GF-D8 (cell line): ENCODE data around the gene MTREX.

ENCODE experiments used
- DNase-seq: peaks from one replicate; lab custom pipeline; 2025; lab: John Stamatoyannopoulos, UW

MTREX gene

DNA sequence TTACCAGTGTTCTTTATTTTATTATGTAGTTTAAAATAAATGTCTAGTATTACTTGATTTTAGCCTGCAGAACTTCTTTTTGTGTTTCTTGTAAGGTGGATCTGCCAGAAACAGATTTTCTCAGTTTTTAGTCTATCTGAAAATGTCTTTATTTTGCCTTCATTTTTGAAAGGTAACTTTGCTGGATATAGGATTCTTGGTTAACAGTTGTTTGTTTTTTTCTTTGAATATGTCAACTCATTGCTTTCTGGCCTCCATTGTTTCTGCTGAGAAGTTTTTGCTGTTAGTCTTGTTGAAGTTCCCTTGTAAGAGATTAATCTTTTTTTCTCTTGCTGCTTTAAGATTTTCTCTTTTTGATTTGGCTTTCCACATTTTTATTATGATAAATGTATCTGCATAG, 75.5 kb downstream of the MTREX start:
- no peak for DNase-seq

GRCh38 chr5:55384072-55384471, 76.3 kb downstream of the MTREX start:
- DNase-seq: no peak

DNA sequence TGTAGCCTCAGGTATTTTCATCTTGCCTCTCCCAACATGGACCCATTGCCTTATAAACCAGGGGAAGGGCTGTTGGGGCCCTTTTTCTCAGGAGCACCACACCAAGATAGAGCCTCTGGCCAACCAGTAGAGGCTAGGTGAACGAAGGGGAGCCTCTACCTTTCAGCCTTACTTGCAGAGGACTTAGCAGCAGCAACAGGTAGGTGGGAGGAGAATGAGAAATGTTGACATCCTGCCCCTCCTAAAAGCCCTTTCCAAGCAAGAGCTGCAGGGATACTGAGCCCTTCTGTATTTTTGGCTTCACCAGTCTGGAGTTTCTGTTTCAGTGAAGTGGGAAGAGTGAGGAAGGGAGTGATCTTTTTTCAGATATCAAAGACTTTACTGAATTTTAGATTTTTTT, 77.4 kb downstream of the MTREX start:
- DNase-seq: no peak

GRCh38 chr5:55385846-55386245, 78.1 kb downstream of the MTREX start:
- no peak for DNase-seq

- no peak for DNase-seq
Observed at GRCh38 chr5:55386356-55386755, 78.6 kb downstream of the MTREX start.

DNA sequence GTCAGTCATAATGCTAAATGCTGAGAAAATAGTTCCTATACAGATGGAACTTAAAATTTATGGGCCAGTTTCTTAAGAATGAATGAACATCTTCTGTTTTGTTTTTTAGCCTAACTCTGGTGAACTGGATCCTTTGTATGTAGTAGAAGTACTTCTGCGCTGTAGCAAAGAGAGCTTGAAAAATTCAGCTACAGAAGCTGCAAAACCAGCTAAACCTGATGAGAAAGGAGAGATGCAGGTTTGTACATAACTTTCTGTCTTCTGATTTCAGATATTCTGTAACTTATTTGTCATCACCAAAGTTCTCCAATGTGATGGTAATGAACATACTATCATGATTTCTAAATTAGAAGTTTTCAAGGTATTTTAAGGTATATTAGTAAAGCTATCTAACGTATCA, 80.1 kb downstream of the MTREX start:
- no peak for DNase-seq

- no peak for DNase-seq
Observed at GRCh38 chr5:55391707-55392106, 83.9 kb downstream of the MTREX start.

DNA sequence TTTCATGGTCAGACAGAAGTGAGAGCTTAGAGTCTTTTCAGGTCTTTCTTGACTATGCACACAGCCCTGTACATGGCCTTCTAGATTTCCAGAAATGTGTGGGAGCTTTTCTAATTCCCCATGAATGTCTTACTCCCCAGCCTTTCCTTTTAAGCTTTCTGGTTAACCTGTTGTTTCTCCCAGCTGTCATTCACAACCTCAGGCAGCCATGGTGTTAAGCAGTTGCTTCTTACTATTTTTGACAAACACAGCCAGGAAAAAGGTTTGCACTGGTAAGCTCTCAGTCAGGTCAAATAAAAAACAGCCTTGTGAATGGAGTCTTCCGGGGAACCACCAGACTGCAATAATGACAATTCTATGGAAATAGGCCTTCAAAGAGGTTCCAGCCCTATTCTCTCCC, 84.9 kb downstream of the MTREX start:
- DNase-seq: no peak

DNA sequence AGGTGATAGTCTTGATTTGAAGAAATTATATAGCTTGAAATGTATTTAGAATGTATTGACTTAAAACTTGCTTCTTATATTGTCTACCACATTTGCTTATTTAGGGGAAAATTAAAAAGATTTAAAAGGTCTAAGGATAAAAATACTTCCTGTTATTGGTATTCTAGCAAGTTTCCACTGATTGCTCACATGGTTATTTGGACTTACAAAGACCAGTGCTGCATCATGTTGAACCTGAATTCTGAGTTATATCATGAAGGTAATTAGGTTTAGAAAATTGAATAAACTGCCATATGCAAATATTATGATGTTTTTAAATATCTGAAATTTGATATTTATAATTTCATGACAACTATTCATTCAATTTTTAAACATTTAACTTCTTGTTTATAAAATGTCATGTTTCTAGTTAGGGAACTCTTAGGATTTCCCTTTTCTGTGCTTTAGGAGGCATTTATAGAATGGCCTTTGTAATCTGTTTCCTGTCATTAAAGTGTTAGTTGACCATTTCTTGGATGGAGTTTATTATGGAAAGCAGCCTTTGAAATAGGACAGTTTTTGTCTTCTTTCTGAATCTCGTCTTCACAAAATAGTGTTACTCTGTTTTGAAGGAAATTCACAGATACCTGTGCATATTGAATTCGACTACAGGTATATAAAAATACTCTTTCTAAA, 85.8 kb downstream of the MTREX start:
- no peak for DNase-seq

DNA sequence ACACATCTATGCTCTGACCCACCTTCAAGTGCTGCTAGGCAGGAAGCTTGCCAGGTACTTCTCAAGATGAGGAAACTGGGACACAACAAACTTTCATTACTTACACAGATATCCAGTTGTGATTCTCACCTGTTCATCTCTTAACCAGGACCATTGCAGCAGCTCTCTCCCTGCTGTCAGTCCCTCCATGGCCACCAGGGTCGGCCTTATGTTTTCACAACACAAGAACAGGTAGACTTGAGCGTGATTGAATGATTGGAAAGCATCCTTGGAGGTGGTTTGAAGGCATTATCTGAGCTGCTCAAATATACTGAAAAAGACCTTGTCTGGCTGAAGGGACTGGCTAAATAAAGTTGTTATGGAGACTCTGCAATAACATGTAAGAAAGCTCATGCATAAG, 94.4 kb downstream of the MTREX start:
- DNase-seq: no peak

- DNase-seq: no peak
Observed at GRCh38 chr5:55406292-55406691, 98.5 kb downstream of the MTREX start.

- DNase-seq: no peak
Observed at GRCh38 chr5:55407059-55407684, 99.4 kb downstream of the MTREX start.

DNA sequence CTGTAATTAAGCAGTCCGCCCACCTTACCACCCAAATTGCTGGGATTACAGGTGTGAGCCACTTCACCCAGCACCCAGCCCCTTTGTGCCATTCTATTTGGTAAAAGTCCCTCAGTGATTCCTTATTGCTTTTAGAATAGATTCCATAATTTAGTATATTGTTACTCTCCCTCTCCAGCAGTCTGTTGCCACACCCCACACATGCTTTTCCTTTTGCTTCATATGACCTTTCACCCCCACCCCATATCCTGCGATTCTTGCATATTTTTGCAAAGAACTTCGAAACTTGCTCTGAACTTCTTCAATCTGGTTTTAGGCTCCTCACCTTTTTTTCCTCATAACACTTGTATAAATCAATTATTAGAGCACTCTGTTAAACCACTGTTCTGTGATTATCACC, 100.2 kb downstream of the MTREX start:
- no peak for DNase-seq

GRCh38 chr5:55409775-55410174, 102.0 kb downstream of the MTREX start:
- no peak for DNase-seq

- no peak for DNase-seq
Observed at GRCh38 chr5:55410845-55411244, 103.1 kb downstream of the MTREX start.

DNA sequence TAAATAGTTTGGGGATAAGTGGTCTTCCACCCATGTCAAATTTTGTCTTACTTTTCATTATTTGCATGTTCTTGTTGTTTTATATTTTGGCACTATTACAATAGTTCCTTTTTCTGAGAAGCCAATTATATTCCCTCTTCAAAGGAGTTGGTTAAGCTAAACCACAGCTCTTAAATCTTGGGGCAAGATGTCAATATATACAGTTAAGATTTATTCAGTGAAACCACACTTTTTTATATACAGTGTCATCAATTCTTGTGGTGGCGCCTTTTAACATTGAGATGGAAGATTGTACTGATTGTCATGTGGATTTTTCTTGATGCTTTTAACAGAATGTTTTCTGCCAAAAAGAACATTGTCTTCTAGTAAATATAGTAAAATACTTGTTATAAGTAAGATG, 104.1 kb downstream of the MTREX start:
- DNase-seq: no peak

DNA sequence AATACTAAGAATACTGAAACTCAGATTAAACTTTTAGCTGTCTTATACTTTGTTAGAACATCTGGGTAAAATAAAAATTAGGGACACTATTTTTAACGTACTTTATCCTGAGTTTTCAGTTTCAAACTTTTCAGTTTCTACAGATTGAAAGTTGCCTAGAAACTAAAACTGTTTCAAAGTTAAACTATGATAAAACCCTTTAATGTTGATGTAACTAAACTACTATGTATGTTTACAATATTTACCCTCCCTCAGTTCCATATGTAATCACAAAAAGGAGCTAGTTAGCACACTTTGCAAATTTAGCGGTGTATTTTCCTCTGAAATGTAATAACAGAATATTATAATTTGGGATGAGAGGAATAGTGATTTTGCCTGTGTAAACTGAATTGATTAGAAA, 105.9 kb downstream of the MTREX start:
- DNase-seq: no peak

DNA sequence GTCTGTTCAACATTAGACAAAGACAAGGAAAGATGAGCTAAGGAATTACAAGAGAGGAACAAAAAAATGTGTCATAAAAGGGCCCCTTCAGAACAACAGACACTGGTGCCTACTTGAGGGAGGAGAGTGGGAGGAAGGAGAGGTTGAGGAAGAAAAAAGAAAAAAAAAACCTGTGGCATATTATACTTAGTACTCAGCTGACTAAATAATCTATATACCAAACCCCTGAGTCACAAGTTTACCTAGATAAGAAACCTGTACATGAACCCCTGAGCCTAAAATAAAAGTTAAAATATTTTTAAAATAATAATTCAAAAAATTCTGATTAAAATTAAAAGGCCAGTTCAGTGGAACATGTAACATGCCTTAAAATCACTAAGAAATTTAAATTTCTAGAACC, 107.3 kb downstream of the MTREX start:
- DNase-seq: no peak

- DNase-seq: no peak
Observed at GRCh38 chr5:55416306-55416705, 108.5 kb downstream of the MTREX start.

DNA sequence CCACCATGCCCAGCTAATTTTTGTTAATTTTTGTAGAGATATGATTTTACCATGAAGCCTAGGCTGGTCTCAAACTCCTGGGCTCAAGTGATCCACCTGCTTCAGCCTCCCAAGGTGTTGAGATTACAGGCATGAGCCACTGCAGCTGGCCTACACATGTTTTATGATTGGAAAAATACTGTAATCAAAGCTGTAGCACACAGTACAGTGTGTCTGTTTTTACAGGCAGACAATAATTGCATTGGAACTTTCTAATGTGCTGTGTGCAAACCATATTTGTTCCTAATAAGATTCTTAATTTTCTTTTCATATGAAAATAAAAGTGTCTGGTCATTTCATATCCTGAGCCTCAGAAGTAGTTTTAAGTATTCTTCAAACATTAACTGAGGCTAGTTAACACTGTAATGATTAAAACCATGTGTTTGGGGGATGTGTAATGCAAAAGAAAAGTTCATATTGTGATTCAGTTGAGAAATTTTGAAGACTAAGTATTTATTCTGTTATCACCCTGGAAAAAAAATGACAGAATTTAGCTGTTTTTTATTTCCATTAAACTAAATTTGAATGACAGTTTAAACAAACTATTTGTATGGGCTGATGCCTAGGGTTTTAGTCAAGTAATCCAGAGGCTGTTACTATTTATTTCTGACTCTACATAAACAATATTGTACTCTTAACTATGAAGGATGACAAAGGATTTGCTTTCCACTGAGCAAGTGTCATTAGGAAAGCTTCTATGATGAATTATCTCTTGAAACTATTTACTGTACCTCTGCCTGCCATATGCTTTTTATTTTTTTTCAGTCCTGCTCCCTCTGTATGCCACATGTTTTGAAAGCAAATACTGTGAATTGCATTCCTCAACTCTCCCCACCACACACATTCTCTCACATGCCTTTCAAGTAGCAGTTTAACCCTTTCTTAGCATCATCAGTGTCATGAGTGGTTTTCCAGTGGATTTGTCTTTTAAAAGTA, 111.5 kb downstream of the MTREX start:
- DNase-seq: no peak

GRCh38 chr5:55421074-55421529, 113.3 kb downstream of the MTREX start:
- DNase-seq: no peak

DNA sequence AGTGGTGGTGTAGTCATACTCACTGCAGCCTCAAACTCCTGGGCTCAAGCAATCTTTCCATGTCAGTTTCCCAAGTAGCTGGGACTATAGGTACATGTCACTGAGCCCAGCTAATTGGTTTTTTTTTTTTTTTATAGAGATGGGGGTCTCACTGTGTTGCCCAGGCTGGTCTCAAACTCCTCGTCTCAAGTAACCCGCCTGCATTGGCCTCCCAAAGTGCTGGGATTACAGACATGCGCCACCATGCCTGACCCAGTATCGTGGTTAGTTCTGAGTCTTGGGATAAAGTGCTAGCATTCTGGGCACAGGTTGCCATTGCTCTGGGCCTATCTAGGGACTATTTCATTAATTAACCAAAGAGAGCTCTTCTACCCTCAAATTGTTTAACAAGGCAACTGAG, 118.7 kb downstream of the MTREX start:
- no peak for DNase-seq

DNA sequence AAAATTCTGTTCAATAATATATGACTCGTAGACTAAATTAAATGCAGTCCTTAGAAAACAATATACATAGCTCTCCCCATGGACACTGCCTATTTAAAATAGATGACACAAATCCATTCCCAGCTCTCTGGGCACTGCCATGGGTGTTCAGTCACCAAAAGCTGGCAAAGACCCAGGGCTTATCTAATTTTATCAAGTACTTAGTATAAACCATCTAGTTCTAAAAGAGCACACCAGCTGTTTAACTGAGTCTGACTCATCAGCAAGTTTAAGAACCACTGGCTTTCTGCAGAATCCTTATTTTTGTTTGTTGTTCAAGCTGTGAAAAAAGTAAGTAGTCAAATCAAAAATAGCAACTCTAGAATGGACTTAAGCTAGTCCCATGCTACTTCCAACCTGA, 119.4 kb downstream of the MTREX start:
- no peak for DNase-seq
